Endothelial cell of umbilical vein (primary cell): Measurements from ENCODE around the gene BLID. TPM values are rescaled to one million over a fixed set of nuclear protein-coding genes. Genes with fewer than 3 reads are reported as not detected.

Experiments
- BruUV-seq: library from RNA; stranded (reverse); fragments of 400-500 nt; replicated peaks from 2 replicates; lab custom pipeline; 2021; lab: Mats Ljungman, UMichigan
- CTCF ChIA-PET: fragments of 300-600, 350-600 bp; sonication (Branson Sonifier 250); formaldehyde crosslinking; loops from one replicate; lab custom pipeline; 2021; ENCODE audit warnings: antibody characterized with exemption, inconsistent platforms; lab: Charles Lee
- POLR2A ChIA-PET: fragments of 300-600, 350-600 bp; sonication (Branson Sonifier 250); formaldehyde crosslinking; loops from one replicate; lab custom pipeline; 2021; ENCODE audit warnings: antibody characterized with exemption, inconsistent platforms; lab: Charles Lee
- DNase-seq: peaks from one replicate; pipeline ENCODE4 v3.0.0-alpha.2; 2011; ENCODE audit warnings: low read depth, low spot score
- FAIRE-seq: peaks from 2 replicates; lab custom pipeline; 2011; peaks lifted over from hg19 to GRCh38; lab: Jason Lieb, UNC
- H2AFZ ChIP-seq: 2 replicates; pipeline ENCODE4 v1.6.0; 2012; ENCODE audit warnings: low read depth, low read length, control low read depth, inconsistent platforms
- H3K27ac ChIP-seq: 2 replicates; pipeline ENCODE4 v1.5.1; 2011; ENCODE audit warnings: low read depth, mild to moderate bottlenecking, control low read depth, low read length, moderate library complexity; ENCODE audit not compliant: insufficient read depth
- H3K27me3 ChIP-seq, 2 experiments: 2 replicates each; pipeline versions ENCODE4 v1.6.0 to v1.6.1; 2011; ENCODE audit warnings: low read length in 2 of 2, mixed read lengths in 1 of 2; ENCODE audit not compliant: control insufficient read depth in 2 of 2, insufficient read depth in 2 of 2
- H3K36me3 ChIP-seq, 2 experiments: 2 replicates in 1 of 2; 3 replicates in 1 of 2; pipeline ENCODE4 v1.5.1; 2011; ENCODE audit warnings: low read length in 2 of 2, mild to moderate bottlenecking in 1 of 2, moderate library complexity in 1 of 2; ENCODE audit not compliant: control insufficient read depth in 2 of 2, insufficient read depth in 2 of 2; ENCODE audit errors: extremely low read depth in 1 of 2
- H3K4me1 ChIP-seq: 3 replicates; pipeline ENCODE4 v1.5.1; 2011; ENCODE audit warnings: mild to moderate bottlenecking, low read length; ENCODE audit not compliant: control insufficient read depth, insufficient read depth; ENCODE audit errors: extremely low read depth
- H3K4me2 ChIP-seq: 2 replicates; pipeline ENCODE4 v1.6.1; 2011; ENCODE audit warnings: low read length, control low read depth, mixed read lengths; ENCODE audit not compliant: insufficient read depth
- H3K4me3 ChIP-seq, 3 experiments: fragments of 200-600 bp in 1 of 3; sonication (generic), shearing (Covaris generic) in 1 of 3; replicated peaks in 1 of 3; 2 replicates each; pipeline ENCODE4 v1.5.1; 2011 to 2016; ENCODE audit warnings: control low read depth in 3 of 3, low read length in 3 of 3, mild to moderate bottlenecking in 2 of 3, inconsistent platforms in 1 of 3, low read depth in 1 of 3, moderate library complexity in 1 of 3; ENCODE audit not compliant: insufficient read depth in 1 of 3
- H3K79me2 ChIP-seq: 2 replicates; pipeline ENCODE4 v1.6.0; 2012; ENCODE audit warnings: low read length, inconsistent platforms; ENCODE audit not compliant: control insufficient read depth, insufficient read depth
- H3K9ac ChIP-seq: replicated peaks from 2 replicates; pipeline ENCODE3; 2011; ENCODE audit warnings: low read length, control low read depth; ENCODE audit not compliant: insufficient read depth; ENCODE audit errors: extremely low read depth
- H3K9me1 ChIP-seq: replicated peaks from 3 replicates; pipeline ENCODE4 v1.6.0; 2011; ENCODE audit warnings: mild to moderate bottlenecking, low read length; ENCODE audit not compliant: control insufficient read depth, insufficient read depth; ENCODE audit errors: extremely low read depth
- H3K9me3 ChIP-seq: replicated peaks from 2 replicates; pipeline ENCODE4 v1.5.1; 2012; ENCODE audit warnings: low read length, inconsistent platforms; ENCODE audit not compliant: control insufficient read depth, insufficient read depth
- H4K20me1 ChIP-seq: replicated peaks from 2 replicates; pipeline ENCODE3; 2011; ENCODE audit warnings: mild to moderate bottlenecking, low read length; ENCODE audit not compliant: control insufficient read depth, insufficient read depth; ENCODE audit errors: extremely low read depth
- EZH2 ChIP-seq: IDR thresholded peaks from 2 replicates; pipeline ENCODE4 v1.6.1; 2012; ENCODE audit warnings: borderline replicate concordance, low read depth, mild to moderate bottlenecking, moderate library complexity, low read length, inconsistent platforms; ENCODE audit not compliant: severe bottlenecking
- FOS ChIP-seq: IDR thresholded peaks from 2 replicates; pipeline ENCODE4 v1.6.1; 2011; ENCODE audit warnings: mild to moderate bottlenecking, low read length, moderate library complexity, borderline replicate concordance; ENCODE audit not compliant: insufficient read depth
- GATA2 ChIP-seq: IDR thresholded peaks from 2 replicates; pipeline ENCODE4 v1.7.0; 2011; ENCODE audit warnings: low read depth, mild to moderate bottlenecking, moderate library complexity, mixed read lengths, low read length; ENCODE audit not compliant: insufficient read length, insufficient read depth
- MAX ChIP-seq: IDR thresholded peaks from 2 replicates; pipeline ENCODE4 v1.6.1; 2011; ENCODE audit not compliant: insufficient read depth, insufficient read length
- POLR2A ChIP-seq: IDR thresholded peaks from 2 replicates; pipeline ENCODE4 v1.6.1; 2012; ENCODE audit warnings: low read depth, mild to moderate bottlenecking, control low read depth, low read length
- dilution Hi-C: fragments of 300-500 bp; cut with MboI; formaldehyde crosslinking; loops from one replicate; pipeline ENCODE4 v1.15.0; 2019; ENCODE audit warnings: low sequenced_read_pairs; ENCODE audit not compliant: extremely low pct_ligation_motif_present
- intact Hi-C: fragments of 100-400 bp; cut with micrococcal nuclease; formaldehyde crosslinking; loops from one replicate; pipeline ENCODE4 v1.10.0; 2022
- polyA plus RNA-seq, 4 experiments: library from polyadenylated mRNA; depleted of rRNA in 3 of 4; stranded (reverse) in 3 of 4; unstranded in 1 of 4; fragments of >200 nt; gene quantifications; 2 replicates each; pipeline versions ENCODE4 v1.2.1 to v1.2.3, GENCODE V29; 2011 to 2012; ENCODE audit warnings: missing spikeins in 1 of 4
- total RNA-seq: library from RNA; stranded (reverse); gene quantifications from 2 replicates; pipeline ENCODE4 v1.2.3, GENCODE V29; 2021

BLID gene
- total and polyA plus RNA-seq, 2 donors (not counting 3 experiments of a cell fraction or from before 2014, with no cell fraction given) = 0.12 to 3.5 TPM

- H2AFZ ChIP-seq = no peak overlapping the region
- no peak overlapping the region for H3K4me3 ChIP-seq
- H3K9me1 ChIP-seq = no peaks in the 10 kb centered on the region
- FAIRE-seq (no peak), DNase-seq (no peak)
- peaks cover 73% of the 10 kb centered on the region for H3K79me2 ChIP-seq
- no peaks in the 10 kb centered on the region for H3K27me3 ChIP-seq
- BruUV-seq = no TSS peak
- no peaks in the 10 kb centered on the region for H3K9me3 ChIP-seq
- H3K9ac ChIP-seq = no peak overlapping the region
- H3K27ac ChIP-seq = no peak overlapping the region
- H3K4me2 ChIP-seq = no peak overlapping the region
- ChIA-PET CTCF (interaction anchor here (1.0 to 1.7 kb wide), 5 partner anchors 12 to 390 kb away, joined by 3 to 9 read pairs (median 3); no protein-coding TSS in a partner anchor), POLR2A (no interaction called here)
- intact Hi-C loops = no loop called here
- H3K4me1 ChIP-seq = no peaks in the 10 kb centered on the region
- TF ChIP-seq MAX (no peak), POLR2A (no peak), GATA2 (no peak), EZH2 (no peak), FOS (no peak)
- dilution Hi-C loops = no loop called here
- H4K20me1 ChIP-seq = no peaks in the 10 kb centered on the region
- peaks cover 0 to 13% of the 10 kb centered on the region in 2 experiments for H3K36me3 ChIP-seq
Observed at GRCh38 chr11:122113836-122114825, 1.9 kb downstream of the BLID start.
